H9 (cell line): Measurements from ENCODE around the gene SCD5. TPM values are rescaled to one million over a fixed set of nuclear protein-coding genes. Genes with fewer than 3 reads are reported as not detected.

ENCODE experiments used
- DNase-seq: peaks from one replicate; pipeline ENCODE4 v3.0.0-alpha.2; 2017
- H2AFZ ChIP-seq: one replicate; pipeline ENCODE4 v1.6.1; 2013; ENCODE audit warnings: mild to moderate bottlenecking, low read length, control low read depth, moderate library complexity
- H2AK5ac ChIP-seq: 2 replicates; pipeline ENCODE4 v1.6.1; 2013; ENCODE audit warnings: low read length, control low read depth, mixed read lengths; ENCODE audit not compliant: insufficient read length
- H2BK120ac ChIP-seq: one replicate; pipeline ENCODE4 v1.6.1; 2013; ENCODE audit warnings: low read depth, mild to moderate bottlenecking, low read length, control low read depth, inconsistent platforms; ENCODE audit not compliant: poor library complexity, severe bottlenecking
- H2BK12ac ChIP-seq: 2 replicates; pipeline ENCODE4 v1.6.1; 2013; ENCODE audit warnings: low read length, control low read depth, mixed read lengths, low read depth; ENCODE audit not compliant: insufficient read length
- H2BK15ac ChIP-seq: 2 replicates; pipeline ENCODE4 v1.6.1; 2013; ENCODE audit warnings: low read depth, low read length, control low read depth
- H2BK20ac ChIP-seq: one replicate; pipeline ENCODE4 v1.6.1; 2013; ENCODE audit warnings: low read depth, mild to moderate bottlenecking, low read length, control low read depth, inconsistent platforms; ENCODE audit not compliant: poor library complexity, severe bottlenecking
- H2BK5ac ChIP-seq: 2 replicates; pipeline ENCODE4 v1.6.1; 2013; ENCODE audit warnings: low read length, control low read depth, mixed read lengths; ENCODE audit not compliant: insufficient read length
- H3K14ac ChIP-seq: 2 replicates; pipeline ENCODE4 v1.6.1; 2013; ENCODE audit warnings: low read length, control low read depth; ENCODE audit not compliant: insufficient read depth
- H3K18ac ChIP-seq: 2 replicates; pipeline ENCODE4 v1.6.1; 2013; ENCODE audit warnings: low read depth, mild to moderate bottlenecking, mixed read lengths, low read length, control low read depth; ENCODE audit not compliant: insufficient read length
- H3K23ac ChIP-seq: 2 replicates; pipeline ENCODE4 v1.6.1; 2013; ENCODE audit warnings: low read length, control low read depth, mixed read lengths, low read depth; ENCODE audit not compliant: insufficient read length
- H3K23me2 ChIP-seq: 2 replicates; pipeline ENCODE4 v1.6.1; 2013; ENCODE audit warnings: low read depth, mild to moderate bottlenecking, mixed read lengths, low read length, control low read depth; ENCODE audit not compliant: insufficient read length, poor library complexity, severe bottlenecking
- H3K27ac ChIP-seq: 2 replicates; pipeline ENCODE4 v1.5.1; 2013; ENCODE audit warnings: low read length, control low read depth, mixed read lengths, low read depth; ENCODE audit not compliant: insufficient read length
- H3K27me3 ChIP-seq: 2 replicates; pipeline ENCODE4 v1.6.1; 2013; ENCODE audit warnings: low read length, control low read depth, inconsistent platforms; ENCODE audit not compliant: insufficient read depth
- H3K4ac ChIP-seq: 2 replicates; pipeline ENCODE4 v1.6.1; 2013; ENCODE audit warnings: low read depth, mild to moderate bottlenecking, control low read depth, inconsistent platforms, low read length, moderate library complexity
- H3K4me1 ChIP-seq: 2 replicates; pipeline ENCODE4 v1.6.1; 2013; ENCODE audit warnings: low read length, control low read depth, inconsistent platforms; ENCODE audit not compliant: insufficient read depth
- H3K4me2 ChIP-seq: 2 replicates; pipeline ENCODE4 v1.6.1; 2013; ENCODE audit warnings: low read length, control low read depth, mixed read lengths; ENCODE audit not compliant: insufficient read length, insufficient read depth
- H3K56ac ChIP-seq: 2 replicates; pipeline ENCODE4 v1.6.1; 2013; ENCODE audit warnings: low read depth, mild to moderate bottlenecking, mixed read lengths, low read length, control low read depth; ENCODE audit not compliant: insufficient read length
- H3K79me1 ChIP-seq: 2 replicates; pipeline ENCODE4 v1.6.1; 2013; ENCODE audit warnings: low read depth, mild to moderate bottlenecking, moderate library complexity, low read length, control low read depth, inconsistent platforms; ENCODE audit not compliant: insufficient read depth, poor library complexity, severe bottlenecking
- H3K79me2 ChIP-seq: 2 replicates; pipeline ENCODE4 v1.6.1; 2013; ENCODE audit warnings: low read length, control low read depth, inconsistent platforms; ENCODE audit not compliant: insufficient read depth
- H3K9ac ChIP-seq: 2 replicates; pipeline ENCODE4 v1.6.1; 2013; ENCODE audit warnings: low read length, control low read depth, mixed read lengths; ENCODE audit not compliant: insufficient read length; ENCODE audit errors: extremely low read depth
- H3K9me3 ChIP-seq: one replicate; pipeline ENCODE4 v1.6.1; 2013; ENCODE audit warnings: low read depth, low read length, inconsistent platforms; ENCODE audit not compliant: control insufficient read depth
- H3T11ph ChIP-seq: one replicate; pipeline ENCODE4 v1.6.1; 2013; ENCODE audit warnings: mild to moderate bottlenecking, low read length, control low read depth, inconsistent platforms
- H4K20me1 ChIP-seq: one replicate; pipeline ENCODE4 v1.6.1; 2013; ENCODE audit not compliant: control insufficient read depth, insufficient read length, insufficient read depth
- H4K5ac ChIP-seq: 2 replicates; pipeline ENCODE4 v1.6.1; 2013; ENCODE audit warnings: low read depth, mild to moderate bottlenecking, mixed read lengths, low read length, control low read depth; ENCODE audit not compliant: insufficient read length
- H4K8ac ChIP-seq: replicated peaks from 2 replicates; pipeline ENCODE4 v1.6.1; 2013; ENCODE audit warnings: low read length, control low read depth, mixed read lengths, low read depth; ENCODE audit not compliant: insufficient read length
- H4K91ac ChIP-seq: 2 replicates; pipeline ENCODE4 v1.6.1; 2013; ENCODE audit warnings: low read depth, mild to moderate bottlenecking, moderate library complexity, mixed read lengths, low read length, control low read depth; ENCODE audit not compliant: insufficient read length
- H3K27ac Mint-ChIP-seq, 3 experiments: 2 replicates in 2 of 3; 3 replicates in 1 of 3; pipeline ENCODE4 v1.8.0; 2020 to 2021; ENCODE audit warnings: mixed read lengths in 3 of 3, mild to moderate bottlenecking in 1 of 3, moderate library complexity in 1 of 3
- H3K27me3 Mint-ChIP-seq: 2 replicates; pipeline ENCODE4 v1.8.0; 2021; ENCODE audit warnings: low read depth, mild to moderate bottlenecking, moderate library complexity, mixed read lengths
- H3K36me3 Mint-ChIP-seq, 3 experiments: 2 replicates in 2 of 3; 3 replicates in 1 of 3; pipeline ENCODE4 v1.8.0; 2020 to 2021; ENCODE audit warnings: low read depth in 3 of 3, mixed read lengths in 3 of 3; ENCODE audit not compliant: insufficient read depth in 1 of 3
- H3K4me1 Mint-ChIP-seq, 2 experiments: 2 replicates each; pipeline ENCODE4 v1.8.0; 2020; ENCODE audit warnings: mixed read lengths in 2 of 2
- H3K4me3 Mint-ChIP-seq, 2 experiments: 2 replicates in 1 of 2; 3 replicates in 1 of 2; pipeline ENCODE4 v1.8.0; 2020 to 2021; ENCODE audit warnings: mild to moderate bottlenecking in 2 of 2, mixed read lengths in 2 of 2, moderate library complexity in 1 of 2
- H3K9me3 Mint-ChIP-seq, 2 experiments: 2 replicates in 1 of 2; 3 replicates in 1 of 2; pipeline ENCODE4 v1.8.0; 2020; ENCODE audit warnings: mild to moderate bottlenecking in 2 of 2, mixed read lengths in 2 of 2, moderate library complexity in 1 of 2
- total RNA-seq: library from RNA; stranded (reverse); gene quantifications from 2 replicates; pipeline ENCODE4 v1.2.1, GENCODE V29; 2021
- TF ChIP-seq, protein P1 (sequence below): fragments of 200-600 bp; sonication (generic); conservative IDR thresholded peaks from 3 replicates; pipeline ENCODE4 v1.8.0; 2021; ENCODE audit warnings: antibody characterized with exemption, mild to moderate bottlenecking

Gene SCD5
- total RNA-seq, 1 experiment from 2014 or later = 0.68 TPM

DNA sequence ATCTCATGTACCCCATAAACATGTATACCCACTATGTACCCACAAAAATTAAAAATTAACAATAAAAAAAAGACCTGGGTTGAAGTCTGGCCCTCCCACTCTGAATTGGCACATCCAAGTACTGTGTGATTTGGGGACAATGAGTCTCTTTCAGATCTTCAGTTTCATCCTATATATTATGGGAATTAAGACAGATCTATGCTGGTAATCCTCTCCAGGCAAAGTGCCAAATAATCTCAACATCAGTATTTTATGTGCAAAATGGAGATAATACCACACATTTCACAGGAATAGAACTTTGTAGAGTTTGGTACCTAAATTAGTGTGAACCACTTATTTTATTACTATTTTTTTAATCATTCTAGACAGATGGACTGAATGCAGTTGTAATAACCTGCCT lies 11.0 kb upstream of the SCD5 start:
- H2BK120ac ChIP-seq = no peak overlapping the region
- no peak overlapping the region for H2BK12ac ChIP-seq
- H3K9me3 ChIP-seq = no peaks in the 10 kb centered on the region
- no peak overlapping the region for H3K4me2 ChIP-seq
- no peak overlapping the region for H3K9ac ChIP-seq
- H3K27me3 Mint-ChIP-seq = peaks cover 58% of the 10 kb centered on the region
- no peaks in the 10 kb centered on the region for H3K36me3 Mint-ChIP-seq
- TF ChIP-seq, protein P1, sequence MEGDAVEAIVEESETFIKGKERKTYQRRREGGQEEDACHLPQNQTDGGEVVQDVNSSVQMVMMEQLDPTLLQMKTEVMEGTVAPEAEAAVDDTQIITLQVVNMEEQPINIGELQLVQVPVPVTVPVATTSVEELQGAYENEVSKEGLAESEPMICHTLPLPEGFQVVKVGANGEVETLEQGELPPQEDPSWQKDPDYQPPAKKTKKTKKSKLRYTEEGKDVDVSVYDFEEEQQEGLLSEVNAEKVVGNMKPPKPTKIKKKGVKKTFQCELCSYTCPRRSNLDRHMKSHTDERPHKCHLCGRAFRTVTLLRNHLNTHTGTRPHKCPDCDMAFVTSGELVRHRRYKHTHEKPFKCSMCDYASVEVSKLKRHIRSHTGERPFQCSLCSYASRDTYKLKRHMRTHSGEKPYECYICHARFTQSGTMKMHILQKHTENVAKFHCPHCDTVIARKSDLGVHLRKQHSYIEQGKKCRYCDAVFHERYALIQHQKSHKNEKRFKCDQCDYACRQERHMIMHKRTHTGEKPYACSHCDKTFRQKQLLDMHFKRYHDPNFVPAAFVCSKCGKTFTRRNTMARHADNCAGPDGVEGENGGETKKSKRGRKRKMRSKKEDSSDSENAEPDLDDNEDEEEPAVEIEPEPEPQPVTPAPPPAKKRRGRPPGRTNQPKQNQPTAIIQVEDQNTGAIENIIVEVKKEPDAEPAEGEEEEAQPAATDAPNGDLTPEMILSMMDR = no peak
- H2BK20ac ChIP-seq = no peak overlapping the region
- H3K4me1 Mint-ChIP-seq = peaks cover 14% of the 10 kb centered on the region in 2 experiments
- H3K23me2 ChIP-seq = peaks cover 4% of the 10 kb centered on the region
- no peak overlapping the region for H4K91ac ChIP-seq
- no peak for DNase-seq
- no peak overlapping the region for H3K18ac ChIP-seq
- no peak overlapping the region for H3K14ac ChIP-seq
- H4K20me1 ChIP-seq = no peaks in the 10 kb centered on the region
- no peak overlapping the region for H2BK15ac ChIP-seq
- H3K4me1 ChIP-seq = no peaks in the 10 kb centered on the region; the same call in 1 of the 2 replicates
- H4K5ac ChIP-seq = no peak overlapping the region
- no peak overlapping the region for H3K23ac ChIP-seq
- no peak overlapping the region for H3K27ac Mint-ChIP-seq
- no peak overlapping the region for H3K56ac ChIP-seq
- H2BK5ac ChIP-seq = no peak overlapping the region
- H3K4ac ChIP-seq = no peak overlapping the region
- H3T11ph ChIP-seq = no peak overlapping the region
- no peak overlapping the region for H3K4me3 Mint-ChIP-seq
- H3K27me3 ChIP-seq = peaks cover 23% of the 10 kb centered on the region; the same call in 1 of the 2 replicates
- no peak overlapping the region for H3K27ac ChIP-seq
- no peaks in the 10 kb centered on the region for H3K79me1 ChIP-seq
- no peaks in the 10 kb centered on the region for H3K79me2 ChIP-seq
- no peak overlapping the region for H2AFZ ChIP-seq
- H2AK5ac ChIP-seq = no peak overlapping the region
- no peaks in the 10 kb centered on the region for H3K9me3 Mint-ChIP-seq
- H4K8ac ChIP-seq = no peak overlapping the region
